AML-193 (cell line): ENCODE measurements around the gene FMC1.
"Not testable (repeated sequence)": the region's sequence is repeated elsewhere in the genome, so short reads cannot be mapped to it uniquely, and the experiment has no call there.

ENCODE experiments used
- DNase-seq, 2 experiments: peaks; one replicate each; lab custom pipeline; 2025; lab: John Stamatoyannopoulos, UW

Gene FMC1

DNA sequence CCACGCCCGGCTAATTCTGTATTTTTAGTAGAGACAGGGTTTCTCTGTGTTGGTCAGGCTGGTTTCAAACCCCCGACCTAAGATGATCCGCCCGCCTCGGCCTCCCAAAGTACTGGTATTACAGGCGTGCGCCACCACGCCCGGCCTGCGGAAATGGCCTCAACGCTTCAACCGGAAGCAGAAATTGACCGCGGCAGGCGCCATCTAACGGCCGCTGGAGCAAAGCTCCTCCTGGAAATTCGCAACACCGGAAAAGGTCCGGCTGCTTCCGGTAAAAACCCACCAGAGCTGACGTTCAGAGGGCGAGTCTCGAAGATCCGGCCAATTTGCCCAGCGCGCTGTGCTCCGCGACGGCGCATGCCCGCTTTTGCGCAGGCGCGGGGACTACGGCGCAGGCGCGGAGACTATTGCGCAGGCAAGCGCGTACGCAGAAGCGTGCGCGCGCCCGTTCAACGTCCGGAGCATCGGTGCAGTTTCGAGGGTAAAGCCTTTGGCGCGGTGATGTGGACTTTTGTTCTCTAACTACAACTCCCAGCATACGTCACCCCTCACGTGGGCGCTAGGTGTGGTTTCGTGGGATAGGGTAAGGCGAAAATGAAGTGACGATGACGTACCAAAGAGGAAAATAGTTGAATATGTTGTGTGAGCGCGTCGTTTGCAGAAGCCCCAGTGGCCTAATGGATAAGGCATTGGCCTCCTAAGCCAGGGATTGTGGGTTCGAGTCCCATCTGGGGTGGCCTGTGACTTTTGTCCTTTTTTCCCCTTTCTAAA, 915 bp upstream of the FMC1 start:
- DNase-seq, result peak; percentile 96 to 97

DNA sequence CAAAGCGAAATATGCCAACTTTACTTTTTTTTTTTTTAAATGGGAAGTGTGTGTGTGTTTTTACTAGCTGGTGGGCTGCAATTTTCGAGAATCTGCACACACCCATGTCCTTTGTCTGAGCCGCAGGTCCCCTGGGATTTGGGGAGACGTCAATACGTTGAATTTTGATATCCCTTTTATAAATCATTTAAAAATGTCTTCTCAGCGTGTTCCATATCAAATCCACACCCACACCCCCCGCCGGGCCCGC, 404 bp upstream of the FMC1 start:
- no peak for DNase-seq

DNA sequence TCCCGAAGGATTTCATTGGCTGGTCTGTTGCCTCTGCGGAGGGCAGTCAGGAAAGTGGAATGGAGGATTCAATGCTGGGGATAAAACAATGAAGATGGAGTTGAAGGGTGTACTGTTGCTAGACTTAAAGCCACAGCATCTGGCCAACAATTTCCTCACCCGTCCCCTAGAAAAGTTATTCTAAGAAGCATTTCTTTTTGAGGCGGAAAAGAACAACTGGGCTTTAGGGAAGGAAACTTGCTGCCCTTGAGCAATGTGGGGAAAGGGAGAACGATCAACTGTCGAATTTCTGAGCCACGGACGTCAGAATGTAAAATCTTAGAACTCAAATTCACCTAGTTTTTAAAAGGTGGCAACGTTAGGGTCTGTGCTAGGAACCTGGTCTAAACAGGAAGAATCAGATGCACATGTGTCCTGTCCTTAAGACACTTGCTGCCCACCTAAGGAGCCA, 664 bp downstream of the FMC1 start:
- peak in 1 of 2 experiments; percentile 85 for DNase-seq

DNA sequence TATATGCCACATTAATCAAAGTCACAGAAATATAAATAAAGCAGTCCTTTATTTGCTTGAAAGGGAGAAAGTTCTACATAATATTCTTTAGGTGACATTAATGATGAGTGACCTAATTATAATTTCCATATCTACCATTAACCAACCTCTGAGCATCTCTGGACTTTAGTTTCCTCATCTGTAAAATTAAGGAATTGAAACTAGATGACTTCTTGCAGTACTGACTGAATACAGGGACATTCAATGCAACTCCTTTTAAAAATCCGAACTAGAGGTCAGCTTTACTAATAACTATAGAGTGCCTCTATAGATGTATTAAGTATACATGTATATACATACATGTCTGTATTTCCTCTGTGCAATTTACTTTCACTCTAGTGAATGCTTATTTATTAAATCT, 3.9 kb downstream of the FMC1 start:
- no peak for DNase-seq

DNA sequence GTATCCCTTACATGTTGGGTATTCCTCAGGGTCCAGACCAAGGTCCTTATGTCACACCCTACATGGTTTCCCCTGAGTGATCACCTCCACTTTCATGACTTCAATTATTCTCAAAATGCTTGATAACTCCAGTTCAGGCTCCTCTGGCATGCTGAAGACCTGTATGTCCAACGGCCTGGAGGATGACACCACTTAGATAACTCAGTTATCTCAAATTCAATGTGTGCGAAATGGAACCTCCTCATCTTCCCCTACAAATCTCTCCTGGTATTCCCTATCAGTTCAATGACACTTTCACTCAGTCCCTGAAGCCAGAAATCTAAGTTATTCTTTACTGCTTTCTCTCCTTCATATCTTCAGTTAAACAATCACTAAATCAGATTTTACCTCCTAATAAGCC, 9.9 kb downstream of the FMC1 start:
- DNase-seq, result no peak

DNA sequence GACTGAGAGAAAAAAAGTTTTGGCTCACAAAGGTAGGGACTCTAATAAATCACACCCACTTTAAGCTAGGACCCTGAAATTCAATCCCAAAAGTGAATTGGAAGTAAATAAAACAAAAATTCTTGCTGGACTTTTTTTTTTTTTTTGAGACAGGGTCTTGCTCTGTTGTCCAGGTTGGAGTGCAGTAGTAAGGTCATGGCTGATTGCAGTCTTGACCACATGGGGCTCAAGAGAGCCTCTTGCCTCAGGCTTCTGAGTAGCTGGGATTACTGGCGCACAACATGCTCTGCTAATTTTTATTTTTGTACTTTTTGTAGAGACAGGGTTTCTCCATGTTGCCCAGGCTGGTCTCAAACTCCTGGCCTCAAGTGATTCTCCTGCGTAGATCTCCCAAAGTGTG, 13.6 kb downstream of the FMC1 start:
- DNase-seq, result no peak

DNA sequence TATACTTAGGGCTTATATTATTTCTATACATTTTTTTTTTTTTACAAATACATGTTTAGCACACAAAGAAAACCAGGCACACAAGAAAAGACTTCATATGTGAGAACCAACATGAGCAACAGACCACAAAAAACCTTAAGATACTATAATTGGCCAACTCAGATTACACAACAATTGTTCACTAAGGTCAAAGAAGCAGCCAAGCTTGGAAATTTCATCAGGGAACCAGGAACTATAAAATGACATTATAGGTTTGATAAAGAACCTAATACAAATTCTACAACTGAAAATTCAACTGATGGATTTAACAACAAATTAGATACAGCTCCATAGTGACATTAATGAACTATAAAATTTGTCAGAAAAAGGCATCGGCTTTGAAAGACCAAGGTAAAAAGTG, 14.2 kb downstream of the FMC1 start:
- DNase-seq, result peak; percentile 84 to 90

DNA sequence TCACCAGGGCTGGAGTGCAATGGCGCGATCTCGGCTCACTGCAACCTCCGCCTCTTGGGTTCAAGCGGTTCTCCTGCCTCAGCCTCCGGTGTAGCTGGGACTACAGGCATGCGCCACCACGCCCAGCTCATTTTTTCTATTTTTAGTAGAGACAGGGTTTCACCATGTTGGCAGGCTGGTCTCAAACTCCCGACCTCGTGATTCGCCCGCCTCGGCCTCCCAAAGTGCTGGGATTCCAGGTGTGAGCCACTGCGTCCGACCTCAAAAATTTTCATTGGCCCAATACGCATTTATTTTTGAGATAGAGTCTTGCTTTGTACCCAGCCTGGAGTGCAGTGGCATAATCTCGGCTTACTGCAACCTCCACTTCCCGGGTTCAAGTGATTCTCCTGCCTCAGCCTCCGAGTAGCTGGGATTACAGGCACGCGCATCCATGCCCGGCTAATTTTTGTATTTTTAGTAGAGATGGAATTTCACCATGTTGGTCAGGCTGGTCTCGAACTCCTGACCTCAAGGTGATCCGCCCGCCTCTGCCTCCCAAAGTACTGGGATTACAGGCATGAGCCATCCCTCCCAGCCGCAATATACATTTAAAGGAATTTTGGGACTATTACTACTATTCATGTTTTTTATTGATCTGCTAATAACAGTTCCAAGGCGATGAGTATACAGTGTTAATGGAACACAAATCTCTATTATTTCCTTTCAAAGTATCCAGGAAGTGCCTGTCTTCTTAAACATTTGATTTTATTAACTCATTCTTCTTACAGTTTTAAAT, 16.8 kb downstream of the FMC1 start:
- DNase-seq, result not testable (repeated sequence)

DNA sequence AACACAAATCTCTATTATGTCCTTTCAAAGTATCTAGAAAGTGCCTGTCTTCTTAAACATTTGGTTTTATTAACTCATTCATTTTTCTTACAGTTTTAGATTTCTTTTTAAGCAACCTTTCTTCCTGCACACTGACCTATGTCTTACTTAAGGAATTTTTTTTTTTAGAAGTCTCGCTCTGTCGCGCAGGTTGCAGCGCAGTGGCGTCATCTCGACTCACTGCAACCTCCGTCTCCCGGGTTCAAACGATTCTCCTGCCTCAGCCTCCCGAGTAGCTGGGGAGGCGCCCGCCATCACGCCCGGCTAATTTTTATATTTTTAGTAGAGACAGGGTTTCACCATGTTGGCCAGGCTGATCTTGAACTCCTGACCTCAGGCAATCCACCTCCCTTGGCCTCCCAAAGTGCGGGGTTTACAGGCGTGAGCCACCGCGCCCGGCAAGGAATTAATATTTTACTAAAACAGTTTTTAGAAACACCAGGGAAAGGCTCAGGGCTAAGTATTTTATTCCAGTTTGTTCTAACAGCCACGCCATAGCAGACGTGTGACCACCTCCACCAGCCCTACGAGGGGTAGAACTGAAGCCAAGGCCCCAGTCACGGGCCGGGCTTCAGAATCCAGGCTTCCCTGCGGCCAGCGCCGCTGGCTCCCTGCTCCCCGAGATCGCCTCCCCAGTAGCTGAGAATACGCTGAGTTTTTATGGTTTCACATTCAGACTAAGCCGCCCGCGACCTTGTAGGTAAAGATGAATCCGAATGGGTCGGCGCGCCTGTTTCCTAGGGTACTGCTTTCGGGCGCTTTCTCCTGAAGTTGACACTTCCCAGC, 17.6 kb downstream of the FMC1 start:
- peak; percentile 32 to 34 for DNase-seq

DNA sequence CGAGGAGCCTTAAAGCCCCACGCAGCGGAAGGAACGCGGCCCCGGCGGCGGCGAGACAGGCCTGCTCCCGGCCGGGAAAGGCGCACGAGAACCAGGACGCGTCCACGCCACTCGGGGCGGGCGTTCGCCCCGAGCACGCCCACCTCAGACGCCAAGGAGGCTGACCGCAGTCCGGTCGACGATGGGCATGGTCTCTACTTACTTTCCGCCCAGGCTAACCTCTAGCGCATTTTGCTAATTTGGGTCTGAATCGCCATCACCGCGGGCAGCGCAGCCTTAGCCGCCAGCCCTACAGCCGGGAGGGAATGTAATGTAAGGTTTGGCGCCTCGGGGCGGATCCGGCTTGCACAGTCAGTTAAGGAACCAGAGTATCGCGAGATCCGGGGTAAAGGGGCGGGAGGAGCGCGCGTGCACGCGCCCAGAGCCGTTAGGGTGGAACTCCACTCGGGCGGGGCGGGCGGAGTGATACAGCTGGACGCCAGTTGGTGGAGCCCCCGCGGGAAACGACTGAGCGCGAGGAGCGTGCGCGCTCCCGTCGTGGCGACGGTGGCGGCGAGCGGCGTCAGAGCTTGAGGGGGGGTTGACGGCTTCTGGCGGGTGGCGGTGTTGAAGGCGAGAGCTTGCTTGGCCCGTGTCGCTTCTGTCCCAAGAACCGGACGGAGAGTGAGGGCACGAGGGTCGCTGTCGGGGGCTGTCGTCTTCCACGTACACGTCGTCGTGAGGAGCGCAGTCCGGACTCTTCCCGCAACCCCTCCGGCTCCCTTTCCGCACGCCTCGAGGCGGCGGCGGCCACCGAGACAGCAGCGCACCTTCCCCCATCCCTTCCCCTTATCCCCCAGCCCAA, 18.5 kb downstream of the FMC1 start, which contains the start of gene LUC7L2:
Gene LUC7L2, plus strand, starts transcription at position 529 of the 844 bp plus-strand sequence. CDS start 368 bp downstream, outside the sequence.
- DNase-seq, result peak; percentile 96 to 97

DNA sequence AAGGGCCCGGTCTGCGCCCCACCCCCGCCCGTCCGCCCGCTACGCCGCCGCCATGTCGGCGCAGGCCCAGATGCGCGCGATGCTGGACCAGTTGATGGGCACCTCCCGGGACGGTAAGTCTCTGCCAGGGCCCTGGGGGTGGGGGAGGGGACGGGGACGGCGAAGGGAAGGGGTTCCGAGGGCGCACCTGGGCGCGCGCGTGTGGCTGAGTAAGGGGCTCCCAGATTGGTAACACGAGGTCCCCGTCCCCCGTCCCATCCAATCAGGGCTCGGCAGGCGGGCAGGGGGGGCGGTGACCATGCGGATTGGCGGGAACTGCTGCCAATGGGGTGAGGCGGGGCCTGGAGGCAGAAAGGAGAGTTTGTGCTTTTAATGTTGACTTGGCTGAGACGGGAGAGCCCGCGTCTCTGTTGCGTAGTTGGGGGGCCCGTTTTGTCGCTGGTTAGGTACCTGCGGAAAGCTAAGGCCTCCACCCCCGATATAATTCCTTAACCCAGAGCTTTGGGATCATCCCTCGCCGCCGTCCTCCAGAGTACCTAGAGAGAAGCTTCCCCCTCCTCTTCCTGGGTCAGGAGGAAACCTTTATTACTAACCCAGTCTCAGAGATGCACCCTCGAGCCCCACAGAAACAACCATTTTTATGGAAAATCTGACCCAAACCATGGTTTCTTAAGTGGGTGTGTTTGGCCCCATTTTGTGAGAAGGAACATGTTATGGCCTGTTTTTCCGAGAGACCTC, 19.2 kb downstream of the FMC1 start:
- DNase-seq, result peak; percentile 63 to 83

DNA sequence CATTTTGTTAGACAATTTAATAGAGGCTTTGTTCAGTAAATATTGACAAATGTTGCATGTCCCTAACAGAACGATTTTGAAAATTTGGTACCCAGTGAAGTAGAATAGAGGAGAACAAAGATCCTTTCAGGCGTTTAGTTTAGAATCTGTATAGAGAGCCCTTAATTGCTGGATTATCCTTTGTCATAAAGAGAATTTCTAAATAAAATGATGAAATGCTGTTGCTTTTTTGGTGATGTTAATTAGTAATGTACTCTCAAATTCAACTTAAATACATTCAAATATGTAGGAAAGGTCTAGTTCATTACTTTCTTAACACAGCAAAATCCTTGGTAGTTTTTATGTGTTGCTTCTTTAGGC, 19.8 kb downstream of the FMC1 start:
- no peak for DNase-seq

DNA sequence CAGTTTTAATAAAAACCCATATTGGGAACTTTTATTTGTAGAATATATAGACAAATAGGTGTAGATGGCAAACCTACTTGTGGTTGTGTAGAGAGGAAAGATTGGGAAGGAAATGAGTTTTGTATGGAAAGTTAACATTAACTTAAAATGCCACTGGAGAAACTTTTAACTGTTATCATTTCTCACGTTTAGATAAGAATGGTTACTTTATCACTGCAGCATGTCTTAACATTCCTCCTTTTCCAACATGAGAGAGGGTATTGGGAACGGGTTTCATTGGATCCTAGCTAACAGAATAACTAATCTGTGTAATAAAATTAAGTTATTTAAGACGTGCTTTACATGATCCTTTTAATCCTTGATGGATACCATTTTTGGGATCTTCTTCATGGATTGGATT, 20.4 kb downstream of the FMC1 start:
- DNase-seq, result no peak

DNA sequence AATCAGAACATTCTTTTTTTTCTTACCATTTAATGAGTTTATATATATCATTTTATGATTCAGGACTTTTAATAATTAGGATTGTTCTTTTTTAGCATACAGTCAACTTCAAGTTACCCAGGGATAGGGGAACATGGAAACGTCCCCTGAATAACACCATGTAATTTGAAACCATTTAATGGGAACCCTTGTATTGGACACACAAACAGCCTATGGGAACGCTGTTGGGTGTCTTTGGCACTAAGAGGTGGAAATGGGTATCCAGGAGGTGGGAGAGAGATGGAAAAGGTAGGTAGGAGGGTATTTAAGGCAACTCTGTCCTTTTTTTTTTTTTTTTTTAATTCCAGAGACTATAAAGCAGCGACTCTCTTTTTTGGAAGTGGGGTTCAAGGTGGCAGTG, 21.2 kb downstream of the FMC1 start:
- no peak for DNase-seq

DNA sequence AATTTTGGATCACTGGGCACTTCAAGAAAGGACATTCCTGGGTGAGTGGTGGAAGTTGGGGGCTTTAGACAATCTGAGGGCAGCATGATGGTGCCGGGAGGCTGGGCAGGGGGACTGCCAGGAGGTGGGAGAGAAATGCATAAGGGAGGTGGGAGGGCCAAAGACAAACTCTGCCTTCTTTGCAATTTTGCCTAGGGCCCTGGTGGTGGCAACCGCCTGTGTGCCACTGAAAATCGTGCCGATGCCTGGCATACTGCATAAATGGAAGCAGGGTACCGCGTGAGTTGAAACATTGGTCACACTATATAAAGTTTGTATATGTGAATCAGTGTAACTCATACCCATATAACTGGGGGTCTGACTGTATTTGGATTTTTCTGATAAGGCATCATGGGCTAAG, 21.8 kb downstream of the FMC1 start:
- DNase-seq, result peak; percentile 6 to 14

DNA sequence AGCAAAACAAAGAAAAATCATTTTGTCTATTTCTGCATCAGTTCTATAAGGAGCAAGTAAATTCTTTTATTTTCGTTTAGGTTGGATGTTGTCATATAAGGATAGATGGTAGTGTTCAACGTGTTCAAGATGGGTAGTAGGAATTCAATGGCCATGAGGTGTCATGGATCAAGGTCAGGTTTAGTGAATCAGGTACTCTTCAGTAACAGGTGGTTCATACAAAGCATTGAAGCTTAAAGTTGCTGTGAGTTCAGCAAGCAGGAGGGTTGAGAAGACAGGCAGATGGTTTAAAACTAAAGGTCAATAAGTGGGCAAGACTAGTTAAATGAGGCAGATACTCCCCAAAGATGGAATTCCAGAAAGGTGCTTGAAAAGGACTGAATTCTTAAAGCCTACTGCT, 24.2 kb downstream of the FMC1 start:
- no peak for DNase-seq

DNA sequence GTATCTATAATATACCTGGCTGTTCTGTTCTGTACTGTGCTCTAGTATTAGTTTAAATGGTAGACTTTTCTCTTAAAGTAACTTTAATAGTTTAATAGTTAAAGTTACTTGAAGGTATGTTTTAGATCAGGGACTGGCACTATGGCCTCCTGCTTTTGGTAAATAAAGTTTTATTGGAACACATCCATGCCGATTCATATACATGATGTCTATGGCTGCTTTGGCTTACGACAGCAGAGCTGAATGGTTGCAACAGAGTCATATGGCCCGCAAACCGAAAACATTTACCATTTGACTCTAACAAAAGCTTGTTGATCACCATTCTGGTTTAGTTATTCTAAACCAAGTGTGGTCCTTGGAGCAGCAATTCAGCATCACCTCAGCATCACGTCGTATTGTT, 25.3 kb downstream of the FMC1 start:
- DNase-seq, result no peak

DNA sequence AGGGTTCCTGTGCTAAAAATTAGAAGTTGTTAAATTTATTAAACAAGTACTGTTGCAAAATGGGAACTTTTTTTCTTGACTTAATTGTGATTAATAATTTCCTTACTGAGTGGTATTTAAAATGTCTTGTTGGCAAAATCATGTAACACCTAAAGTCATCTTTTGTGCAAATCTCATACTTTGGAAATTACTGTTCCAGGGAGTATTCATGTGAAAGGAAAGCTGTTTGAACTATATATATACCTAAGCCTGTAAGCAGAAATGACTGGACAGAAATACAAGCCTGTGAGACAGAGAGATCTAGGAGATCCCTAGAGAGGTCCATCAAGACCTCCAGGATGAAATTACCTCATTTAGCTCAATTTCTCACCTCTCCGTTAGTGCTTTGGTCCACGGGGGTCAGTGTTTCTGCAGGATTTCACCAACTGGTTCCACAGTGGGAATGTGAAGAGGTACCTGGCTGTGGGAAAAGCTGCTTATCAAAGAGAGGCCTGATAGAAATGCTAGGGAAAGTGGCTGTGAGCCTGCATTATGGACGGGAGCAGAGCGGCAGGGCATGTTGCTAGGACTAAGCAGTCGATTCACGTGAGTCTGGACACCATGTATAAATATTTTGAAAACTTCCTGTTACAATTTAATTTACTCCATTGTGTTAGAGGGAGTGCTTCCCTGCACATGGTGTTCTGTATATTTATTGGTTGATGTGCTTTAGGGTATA, 26.5 kb downstream of the FMC1 start:
- DNase-seq, result no peak

DNA sequence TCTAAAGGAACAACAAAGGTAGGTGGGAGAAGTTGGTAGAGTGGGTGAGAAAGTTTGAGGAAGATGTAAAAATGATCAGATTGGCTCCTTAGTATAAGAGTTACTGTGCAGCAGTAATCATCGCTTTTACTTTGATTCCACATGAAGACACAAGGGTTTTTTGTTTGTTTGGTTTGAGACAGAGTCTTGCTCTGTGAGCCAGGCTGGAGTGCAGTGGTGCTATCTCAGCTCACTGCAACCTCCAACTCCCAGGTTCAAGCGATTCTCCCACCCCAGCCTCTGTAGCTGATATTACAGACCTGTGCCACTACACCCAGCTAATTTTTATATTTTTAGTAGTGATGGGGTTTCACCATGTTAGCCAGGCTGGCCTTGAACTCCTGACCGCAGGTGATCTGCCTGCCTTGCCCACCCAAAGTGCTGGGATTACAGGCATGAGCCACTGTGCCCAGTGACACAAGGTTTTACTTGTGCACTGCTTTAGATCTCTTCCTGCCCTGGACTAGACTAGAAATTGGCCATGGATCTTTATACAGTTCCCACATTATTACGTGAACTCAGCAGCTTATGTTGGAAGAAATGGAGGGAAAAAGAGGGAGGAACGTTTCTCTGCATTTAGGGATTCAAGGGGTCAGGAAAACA, 29.3 kb downstream of the FMC1 start:
- no peak for DNase-seq

DNA sequence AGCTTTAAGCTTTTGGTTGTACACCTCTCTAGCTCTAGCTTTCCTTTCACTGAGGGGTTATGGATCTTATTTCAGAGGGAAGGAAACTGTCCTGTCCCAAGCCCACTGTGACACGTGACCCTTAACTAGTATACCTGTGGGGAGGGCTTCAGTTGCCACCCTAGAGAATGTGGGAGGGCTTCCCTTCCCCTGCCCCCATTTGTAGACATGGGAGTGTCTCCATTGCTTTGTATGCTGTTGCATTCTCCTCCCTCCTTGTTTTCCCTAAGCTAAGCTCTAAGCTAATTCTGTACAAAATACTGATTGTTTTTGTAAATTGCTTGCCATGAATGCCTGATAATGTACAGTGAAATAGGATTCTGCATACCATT, 29.8 kb downstream of the FMC1 start:
- DNase-seq, result no peak
